Sigmoid colon (tissue), 4 donors: ENCODE results near the gene SYK.

Source experiments
- CTCF ChIP-seq, 4 experiments: fragments of 450-650 bp in 3 of 4; fragments of 200-600 bp in 1 of 4; IDR thresholded peaks; one replicate each; pipeline ENCODE4 v1.5.1; 2016 to 2019; ENCODE audit warnings: antibody characterized with exemption in 4 of 4, mild to moderate bottlenecking in 3 of 4, moderate library complexity in 2 of 4
- EP300 ChIP-seq, 4 donors: sonication (generic); formaldehyde crosslinking; IDR thresholded peaks; one replicate each; pipeline ENCODE4 v1.6.1; 2017; ENCODE audit warnings: antibody characterized with exemption in 4 of 4
- POLR2A ChIP-seq, 2 donors: fragments of 450-650 bp; IDR thresholded peaks; one replicate each; pipeline ENCODE4 v1.6.1; 2016; ENCODE audit warnings: antibody characterized with exemption in 2 of 2, mild to moderate bottlenecking in 2 of 2, moderate library complexity in 2 of 2
- POLR2AphosphoS5 ChIP-seq, 4 donors: sonication (generic); formaldehyde crosslinking; IDR thresholded peaks; one replicate each; pipeline ENCODE4 v1.6.1; 2017; ENCODE audit warnings: antibody characterized with exemption in 4 of 4

GRCh38 chr9:90773617-90774016, 28.0 kb upstream of the SYK start:
- TF ChIP-seq CTCF (IDR thresholded peaks at IDR 0.05) (no peak), EP300 (IDR thresholded peaks at IDR 0.05) (no peak), POLR2A (IDR thresholded peaks at IDR 0.05) (no peak), POLR2AphosphoS5 (IDR thresholded peaks at IDR 0.05) (no peak)
